ENCODE results near the gene SRGAP2C. TPM values are rescaled to one million over a fixed set of nuclear protein-coding genes. Genes with fewer than 3 reads are reported as not detected.

Gene SRGAP2C
- total RNA-seq, 4 donors from 2014 or later, result 7.8 to 22.7 (median 11.6) TPM

- intact Hi-C loops (cut with DNase I), result no loop called here
- no peak for DNase-seq
- TF ChIP-seq CTCF (IDR thresholded peaks at IDR 0.05) (no peak), POLR2A (IDR thresholded peaks at IDR 0.05) (no peak)
- 92 to 96% methylated on average over 4 of the region's 4 CpGs for WGBS, 2 donors
- H3K36me3 ChIP-seq, result no peaks in the 10 kb centered on the region
- H3K4me1 ChIP-seq, result no peaks in the 10 kb centered on the region
- no peak overlapping the region for H3K27ac ChIP-seq
- no peak overlapping the region for H3K4me3 ChIP-seq (replicated peaks in 1 of 3)
- H3K27me3 ChIP-seq, result no peaks in the 10 kb centered on the region
- H3K9me3 ChIP-seq, result no peaks in the 10 kb centered on the region
Measured at GRCh38 chr1:121440993-121441392, 256.2 kb downstream of the SRGAP2C start.

Small RNA genes within 50 kb of the gene (small RNA-seq; reads per million reads assigned to genes)
- not detected for gene AC243994.1

Other genes with a start within 250 kb of the SRGAP2C start
- under 1 TPM in 2 of 4 donors, not detected in 2; 0.42 to 0.54 TPM for gene FAM72B, start 635 bp upstream of the SRGAP2C start, total RNA-seq